HEK293 (cell line): ENCODE measurements around the gene C22orf42.

ENCODE experiments used
- CTCF ChIA-PET: fragments of 350-600 bp; formaldehyde crosslinking; extraction: SDS; loops from one replicate; lab custom pipeline; 2021; ENCODE audit warnings: antibody characterized with exemption; lab: Yijun Ruan, JAX
- POLR2A ChIA-PET: fragments of 300-600 bp; formaldehyde crosslinking; extraction: SDS; loops from one replicate; lab custom pipeline; 2020; ENCODE audit warnings: antibody characterized with exemption, inconsistent platforms; lab: Yijun Ruan, JAX
- H3K27ac ChIP-seq: fragments of 200-500 bp; sonication (Bioruptor generic); 2 replicates; pipeline ENCODE4 v1.5.1; 2014; ENCODE audit warnings: low read depth, low read length, control low read depth, inconsistent platforms; ENCODE audit errors: extremely low read depth
- H3K36me3 ChIP-seq, 2 experiments: fragments of 200-500 bp in 1 of 2; sonication (Bioruptor generic) in 1 of 2; 1 replicate in 1 of 2; 2 replicates in 1 of 2; pipeline ENCODE4 v1.5.1; 2014 to 2017; ENCODE audit warnings: inconsistent platforms in 2 of 2, low read length in 2 of 2; ENCODE audit not compliant: control insufficient read depth in 2 of 2, insufficient read depth in 1 of 2
- H3K4me1 ChIP-seq: fragments of 200-500 bp; sonication (Bioruptor generic); 2 replicates; pipeline ENCODE4 v1.5.1; 2014; ENCODE audit warnings: mild to moderate bottlenecking, low read length, inconsistent platforms; ENCODE audit not compliant: control insufficient read depth, insufficient read depth
- H3K4me3 ChIP-seq: 2 replicates; pipeline ENCODE4 v1.5.1; 2011; ENCODE audit warnings: low read depth, mild to moderate bottlenecking, control low read depth, low read length, moderate library complexity
- H3K9me3 ChIP-seq: fragments of 200-500 bp; sonication (Bioruptor generic); 2 replicates; pipeline ENCODE4 v1.5.1; 2014; ENCODE audit warnings: low read depth, low read length, inconsistent platforms; ENCODE audit not compliant: control insufficient read depth, insufficient read depth
- EGR2 ChIP-seq: fragments of 450-650 bp; formaldehyde crosslinking; IDR thresholded peaks from 2 replicates; pipeline ENCODE4 v1.5.1; 2016; ENCODE audit warnings: low read depth, missing biosample characterization, missing genetic modification characterization
- KLF1 ChIP-seq: fragments of 450-650 bp; formaldehyde crosslinking; IDR thresholded peaks from 2 replicates; pipeline ENCODE4 v1.5.1; 2016; ENCODE audit warnings: missing biosample characterization, missing genetic modification characterization
- RBAK ChIP-seq: fragments of 450-650 bp; formaldehyde crosslinking; IDR thresholded peaks from 2 replicates; pipeline ENCODE4 v1.5.1; 2016; ENCODE audit warnings: missing biosample characterization, missing genetic modification characterization
- ZBTB10 ChIP-seq: fragments of 450-650 bp; formaldehyde crosslinking; IDR thresholded peaks from 2 replicates; pipeline ENCODE4 v1.5.1; 2016; ENCODE audit warnings: missing biosample characterization, missing genetic modification characterization
- ZFHX2 ChIP-seq: fragments of 450-650 bp; formaldehyde crosslinking; conservative IDR thresholded peaks from 2 replicates; pipeline ENCODE4 v1.5.1; 2016; ENCODE audit warnings: missing biosample characterization, missing genetic modification characterization
- ZIC2 ChIP-seq: fragments of 450-650 bp; formaldehyde crosslinking; IDR thresholded peaks from 2 replicates; pipeline ENCODE4 v1.5.1; 2016; ENCODE audit warnings: missing biosample characterization, missing genetic modification characterization
- ZNF121 ChIP-seq: fragments of 450-650 bp; formaldehyde crosslinking; IDR thresholded peaks from 2 replicates; pipeline ENCODE4 v1.5.1; 2016; ENCODE audit warnings: missing biosample characterization, missing genetic modification characterization
- ZNF211 ChIP-seq: fragments of 450-650 bp; formaldehyde crosslinking; IDR thresholded peaks from 2 replicates; pipeline ENCODE4 v1.5.1; 2016; ENCODE audit warnings: low read depth, missing biosample characterization, missing genetic modification characterization
- ZNF239 ChIP-seq: fragments of 450-650 bp; formaldehyde crosslinking; IDR thresholded peaks from 2 replicates; pipeline ENCODE4 v1.5.1; 2016; ENCODE audit warnings: missing biosample characterization, missing genetic modification characterization
- ZNF341 ChIP-seq: fragments of 450-650 bp; formaldehyde crosslinking; IDR thresholded peaks from 2 replicates; pipeline ENCODE4; 2016; ENCODE audit warnings: low read depth, missing biosample characterization, missing genetic modification characterization
- ZNF366 ChIP-seq: fragments of 450-650 bp; formaldehyde crosslinking; conservative IDR thresholded peaks from 2 replicates; pipeline ENCODE4 v1.5.1; 2016; ENCODE audit warnings: missing biosample characterization, missing genetic modification characterization
- ZNF398 ChIP-seq: fragments of 450-650 bp; formaldehyde crosslinking; IDR thresholded peaks from 2 replicates; pipeline ENCODE4 v1.5.1; 2017; ENCODE audit warnings: missing biosample characterization, missing genetic modification characterization
- ZNF544 ChIP-seq: fragments of 450-650 bp; formaldehyde crosslinking; IDR thresholded peaks from 2 replicates; pipeline ENCODE4 v1.5.0; 2017; ENCODE audit warnings: missing biosample characterization, missing genetic modification characterization
- ZNF560 ChIP-seq: fragments of 450-650 bp; formaldehyde crosslinking; IDR thresholded peaks from 2 replicates; pipeline ENCODE4 v1.5.1; 2017; ENCODE audit warnings: missing biosample characterization, missing genetic modification characterization, borderline replicate concordance
- ZNF585B ChIP-seq: fragments of 450-650 bp; formaldehyde crosslinking; IDR thresholded peaks from 2 replicates; pipeline ENCODE4 v1.5.1; 2016; ENCODE audit warnings: missing biosample characterization, missing genetic modification characterization
- ZNF600 ChIP-seq: fragments of 450-650 bp; formaldehyde crosslinking; IDR thresholded peaks from 2 replicates; pipeline ENCODE4 v1.5.1; 2016; ENCODE audit warnings: missing biosample characterization, missing genetic modification characterization
- ZNF626 ChIP-seq: fragments of 450-650 bp; sonication (Bioruptor Pico); formaldehyde crosslinking; IDR thresholded peaks from 2 replicates; pipeline ENCODE4 v1.5.1; 2018; ENCODE audit warnings: missing biosample characterization, missing genetic modification characterization, inconsistent platforms
- ZNF629 ChIP-seq: fragments of 450-650 bp; formaldehyde crosslinking; IDR thresholded peaks from 2 replicates; pipeline ENCODE4 v1.5.1; 2017; ENCODE audit warnings: missing biosample characterization, missing genetic modification characterization
- ZNF645 ChIP-seq: fragments of 450-650 bp; formaldehyde crosslinking; IDR thresholded peaks from 2 replicates; pipeline ENCODE4; 2016; ENCODE audit warnings: missing biosample characterization, missing genetic modification characterization
- ZNF654 ChIP-seq: fragments of 450-650 bp; formaldehyde crosslinking; IDR thresholded peaks from 2 replicates; pipeline ENCODE4 v1.5.1; 2016; ENCODE audit warnings: low read depth, missing biosample characterization, missing genetic modification characterization
- ZSCAN18 ChIP-seq: fragments of 450-650 bp; formaldehyde crosslinking; IDR thresholded peaks from 2 replicates; pipeline ENCODE4 v1.5.1; 2016; ENCODE audit warnings: missing biosample characterization, missing genetic modification characterization
- ZSCAN23 ChIP-seq: fragments of 450-650 bp; formaldehyde crosslinking; IDR thresholded peaks from 2 replicates; pipeline ENCODE4 v1.5.1; 2016; ENCODE audit warnings: missing biosample characterization, missing genetic modification characterization
- ZSCAN5A ChIP-seq: fragments of 450-650 bp; formaldehyde crosslinking; IDR thresholded peaks from 2 replicates; pipeline ENCODE4 v1.5.1; 2016; ENCODE audit warnings: missing biosample characterization, missing genetic modification characterization

C22orf42 gene

GRCh38 chr22:32103658-32104315, 55.3 kb downstream of the C22orf42 start:
- CTCF ChIA-PET = interaction anchor here (0.7 to 2.0 kb wide), 11 partner anchors 10 to 1192 kb away, joined by 3 to 19 read pairs (median 3); no protein-coding TSS in a partner anchor
- TF ChIP-seq ZNF211 (tag by site-specific recombination) (no peak), ZSCAN5A (no peak), ZNF366 (tag by site-specific recombination) (no peak), ZNF560 (no peak), ZNF585B (tag by site-specific recombination) (no peak), ZNF654 (tag by site-specific recombination) (peak; percentile 51), ZNF398 (tag by site-specific recombination) (no peak), ZNF626 (no peak)
- H3K9me3 ChIP-seq = no peaks in the 10 kb centered on the region
- H3K36me3 ChIP-seq = no peaks in the 10 kb centered on the region
- no peaks in the 10 kb centered on the region for H3K4me1 ChIP-seq
- no peak overlapping the region for H3K4me3 ChIP-seq
- POLR2A ChIA-PET = no interaction called here
- no peak overlapping the region for H3K27ac ChIP-seq

- POLR2A ChIA-PET = no interaction called here
- no peak for TF ChIP-seq ZNF341 (tag by site-specific recombination)
- no peak for TF ChIP-seq ZNF544 (tag by site-specific recombination)
- TF ChIP-seq ZBTB10 = no peak
- no peak for TF ChIP-seq ZNF645
- TF ChIP-seq ZIC2 (tag by site-specific recombination) = no peak
- no peak for TF ChIP-seq ZSCAN18
- no peak for TF ChIP-seq KLF1 (tag by site-specific recombination)
- no peak for TF ChIP-seq ZSCAN23
- TF ChIP-seq ZFHX2 (tag by site-specific recombination) = no peak
- TF ChIP-seq ZNF629 (tag by site-specific recombination) = no peak
- TF ChIP-seq ZNF560 = no peak
- no peak for TF ChIP-seq ZNF121 (tag by site-specific recombination)
- no peak for TF ChIP-seq EGR2 (tag by site-specific recombination)
- no peak for TF ChIP-seq RBAK (tag by site-specific recombination)
- no peak for TF ChIP-seq ZNF600 (tag by site-specific recombination)
- TF ChIP-seq ZNF239 (tag by site-specific recombination) = no peak
Observed at GRCh38 chr22:32100711-32101110, 58.4 kb downstream of the C22orf42 start.

More at GRCh38 chr22:32100711-32101110, 58.4 kb downstream of the C22orf42 start:
- no peaks in the 10 kb centered on the region for H3K36me3 ChIP-seq
- no peak overlapping the region for H3K27ac ChIP-seq
- H3K9me3 ChIP-seq = no peaks in the 10 kb centered on the region
- H3K4me1 ChIP-seq = no peaks in the 10 kb centered on the region
- CTCF ChIA-PET = interaction anchor here (0.7 to 1.3 kb wide), 2 partner anchors 10 to 435 kb away, joined by 3 read pairs; no protein-coding TSS in a partner anchor
- no peak overlapping the region for H3K4me3 ChIP-seq
